Keratinocyte (primary cell): ENCODE data around the gene TIMD4.

ENCODE experiments used
- CTCF ChIP-seq, 3 experiments: IDR thresholded peaks in 1 of 3; conservative IDR thresholded peaks in 1 of 3; optimal IDR thresholded peaks in 1 of 3; 2 replicates in 2 of 3; 3 replicates in 1 of 3; pipeline versions ENCODE3 to v1.5.1; 2011; ENCODE audit warnings: low read length in 3 of 3, mild to moderate bottlenecking in 3 of 3, moderate library complexity in 2 of 3, control low read depth in 1 of 3, inconsistent platforms in 1 of 3; ENCODE audit not compliant: insufficient read depth in 2 of 3; ENCODE audit errors: extremely low read depth in 1 of 3
- EZH2 ChIP-seq: IDR thresholded peaks from one replicate; pipeline ENCODE4 v1.6.1; 2012; ENCODE audit warnings: inconsistent platforms, mild to moderate bottlenecking, low read length, moderate library complexity

GRCh38 chr5:156918311-156918845, 44.6 kb downstream of the TIMD4 start:
- TF ChIP-seq CTCF (optimal IDR thresholded peaks at IDR 0.05 in 1 of 3, IDR thresholded peaks at IDR 0.05 in 1 of 3, conservative IDR thresholded peaks at IDR 0.05 in 1 of 3; ENCODE audit: extremely low read depth in 1 of 3, insufficient read depth in 2 of 3, low read length in 3 of 3) (no peak), EZH2 (no peak)
